8988T (cell line): Measurements from ENCODE around the gene MSANTD2.

Experiments
- DNase-seq: peaks from one replicate; pipeline ENCODE4 v3.0.0; 2011

MSANTD2 gene

GRCh38 chr11:124800226-124800929, at the start of gene MSANTD2:
Gene MSANTD2, minus strand, starts transcription at chr11:124800406. Its CDS starts 26 bp downstream, at chr11:124800380.
- DNase-seq: peak; percentile 73

- DNase-seq: no peak
Observed at GRCh38 chr11:124846070-124846673, 46.0 kb upstream of the MSANTD2 start.

- DNase-seq: no peak
Observed at GRCh38 chr11:124844664-124845079, 44.5 kb upstream of the MSANTD2 start.

GRCh38 chr11:124843616-124843910, 43.4 kb upstream of the MSANTD2 start:
- DNase-seq: no peak

- DNase-seq: no peak
Observed at GRCh38 chr11:124842305-124842704, 42.1 kb upstream of the MSANTD2 start.

GRCh38 chr11:124841840-124842239, 41.6 kb upstream of the MSANTD2 start:
- no peak for DNase-seq

GRCh38 chr11:124841201-124841600, 41.0 kb upstream of the MSANTD2 start:
- no peak for DNase-seq

GRCh38 chr11:124840666-124841065, 40.5 kb upstream of the MSANTD2 start:
- no peak for DNase-seq

GRCh38 chr11:124839972-124840621, 39.9 kb upstream of the MSANTD2 start:
- no peak for DNase-seq

GRCh38 chr11:124839128-124839971, 39.1 kb upstream of the MSANTD2 start:
- no peak for DNase-seq

GRCh38 chr11:124838805-124839127, 38.6 kb upstream of the MSANTD2 start:
- no peak for DNase-seq

GRCh38 chr11:124837491-124837856, 37.3 kb upstream of the MSANTD2 start:
- peak; percentile 74 for DNase-seq

GRCh38 chr11:124835918-124836317, 35.7 kb upstream of the MSANTD2 start:
- DNase-seq: no peak

- DNase-seq: no peak
Observed at GRCh38 chr11:124834526-124835180, 34.4 kb upstream of the MSANTD2 start.

- DNase-seq: no peak
Observed at GRCh38 chr11:124832571-124832970, 32.4 kb upstream of the MSANTD2 start.

GRCh38 chr11:124831897-124832296, 31.7 kb upstream of the MSANTD2 start:
- DNase-seq: no peak

GRCh38 chr11:124830749-124831148, 30.5 kb upstream of the MSANTD2 start:
- DNase-seq: no peak

- no peak for DNase-seq
Observed at GRCh38 chr11:124829986-124830385, 29.8 kb upstream of the MSANTD2 start.

GRCh38 chr11:124825876-124826275, 25.7 kb upstream of the MSANTD2 start:
- DNase-seq: no peak

- no peak for DNase-seq
Observed at GRCh38 chr11:124823512-124824376, 23.5 kb upstream of the MSANTD2 start.

- no peak for DNase-seq
Observed at GRCh38 chr11:124821995-124822730, 22.0 kb upstream of the MSANTD2 start.
